Neuron (in vitro differentiated cells): ENCODE data around the gene POMP.
A peak's percentile ranks its signal among the peaks of the same experiment; 100 is the strongest.

Experiments used
- H2AFZ ChIP-seq: one replicate; pipeline ENCODE4 v1.6.1; 2013; ENCODE audit warnings: low read depth, mild to moderate bottlenecking, inconsistent platforms, low read length, moderate library complexity
- H3K27me3 ChIP-seq: one replicate; pipeline ENCODE4 v1.6.1; 2013; ENCODE audit warnings: low read length; ENCODE audit not compliant: insufficient read depth
- H3K36me3 ChIP-seq: one replicate; pipeline ENCODE4 v1.6.1; 2013; ENCODE audit warnings: low read length; ENCODE audit not compliant: insufficient read depth
- H3K4me1 ChIP-seq: one replicate; pipeline ENCODE4 v1.6.1; 2013; ENCODE audit warnings: low read length; ENCODE audit not compliant: insufficient read depth
- H3K4me3 ChIP-seq: 2 replicates; pipeline ENCODE4 v1.5.1; 2013; ENCODE audit warnings: mild to moderate bottlenecking, low read length, moderate library complexity
- H3K9me3 ChIP-seq: one replicate; pipeline ENCODE4 v1.6.1; 2013; ENCODE audit warnings: low read length

Gene POMP

GRCh38 chr13:28658796-28659620 lies at the start of gene POMP:
POMP (plus strand) TSS chr13:28659130; CDS start chr13:28659185, 55 bp downstream.
- Histone ChIP-seq H3K9me3 (no peaks in the 10 kb centered on the region), H3K27me3 (no peaks in the 10 kb centered on the region), H3K4me1 (peaks cover 25% of the 10 kb centered on the region), H3K36me3 (peaks cover 26% of the 10 kb centered on the region), H2AFZ (peak within 1 kb of the TSS; percentile 69), H3K4me3 (peak within 1 kb of the TSS; percentile 81)

- H3K4me1 ChIP-seq, result no peaks in the 10 kb centered on the region
- H3K4me3 ChIP-seq, result no peak overlapping the region
- no peaks in the 10 kb centered on the region for H3K9me3 ChIP-seq
- peaks cover 2% of the 10 kb centered on the region for H3K27me3 ChIP-seq
- H3K36me3 ChIP-seq, result no peaks in the 10 kb centered on the region
- no peak overlapping the region for H2AFZ ChIP-seq
Observed at GRCh38 chr13:28609381-28609780, 49.5 kb upstream of the POMP start.

- H3K4me3 ChIP-seq, result no peak overlapping the region
- no peaks in the 10 kb centered on the region for H3K36me3 ChIP-seq
- no peaks in the 10 kb centered on the region for H3K9me3 ChIP-seq
- H3K4me1 ChIP-seq, result no peaks in the 10 kb centered on the region
- peaks cover 2% of the 10 kb centered on the region for H3K27me3 ChIP-seq
- no peak overlapping the region for H2AFZ ChIP-seq
Observed at GRCh38 chr13:28609926-28610325, 49.0 kb upstream of the POMP start.

GRCh38 chr13:28610996-28611395 lies 47.9 kb upstream of the POMP start:
- no peaks in the 10 kb centered on the region for H3K36me3 ChIP-seq
- H3K27me3 ChIP-seq, result peaks cover 2% of the 10 kb centered on the region
- H2AFZ ChIP-seq, result no peak overlapping the region
- no peaks in the 10 kb centered on the region for H3K9me3 ChIP-seq
- no peak overlapping the region for H3K4me3 ChIP-seq
- no peaks in the 10 kb centered on the region for H3K4me1 ChIP-seq

- H3K27me3 ChIP-seq, result peaks cover 2% of the 10 kb centered on the region
- no peaks in the 10 kb centered on the region for H3K36me3 ChIP-seq
- no peak overlapping the region for H3K4me3 ChIP-seq
- H3K4me1 ChIP-seq, result no peaks in the 10 kb centered on the region
- H2AFZ ChIP-seq, result no peak overlapping the region
- H3K9me3 ChIP-seq, result no peaks in the 10 kb centered on the region
Observed at GRCh38 chr13:28611654-28612131, 47.2 kb upstream of the POMP start.

GRCh38 chr13:28613562-28613961 lies 45.4 kb upstream of the POMP start:
- no peak overlapping the region for H3K4me3 ChIP-seq
- H3K4me1 ChIP-seq, result no peaks in the 10 kb centered on the region
- H3K9me3 ChIP-seq, result no peaks in the 10 kb centered on the region
- H2AFZ ChIP-seq, result no peak overlapping the region
- no peaks in the 10 kb centered on the region for H3K36me3 ChIP-seq
- H3K27me3 ChIP-seq, result no peaks in the 10 kb centered on the region

- Histone ChIP-seq H3K4me3 (no peak overlapping the region), H2AFZ (no peak overlapping the region), H3K27me3 (no peaks in the 10 kb centered on the region), H3K9me3 (no peaks in the 10 kb centered on the region), H3K4me1 (no peaks in the 10 kb centered on the region), H3K36me3 (no peaks in the 10 kb centered on the region)
Observed at GRCh38 chr13:28615916-28616446, 42.9 kb upstream of the POMP start.

GRCh38 chr13:28618230-28618994 lies 40.5 kb upstream of the POMP start:
- no peak overlapping the region for H3K4me3 ChIP-seq
- no peaks in the 10 kb centered on the region for H3K27me3 ChIP-seq
- no peaks in the 10 kb centered on the region for H3K4me1 ChIP-seq
- no peaks in the 10 kb centered on the region for H3K9me3 ChIP-seq
- H2AFZ ChIP-seq, result no peak overlapping the region
- H3K36me3 ChIP-seq, result no peaks in the 10 kb centered on the region

GRCh38 chr13:28620011-28620830 lies 38.7 kb upstream of the POMP start:
- no peaks in the 10 kb centered on the region for H3K9me3 ChIP-seq
- H3K4me3 ChIP-seq, result no peak overlapping the region
- no peaks in the 10 kb centered on the region for H3K27me3 ChIP-seq
- no peaks in the 10 kb centered on the region for H3K4me1 ChIP-seq
- no peak overlapping the region for H2AFZ ChIP-seq
- no peaks in the 10 kb centered on the region for H3K36me3 ChIP-seq

- H3K4me3 ChIP-seq, result no peak overlapping the region
- no peaks in the 10 kb centered on the region for H3K9me3 ChIP-seq
- no peaks in the 10 kb centered on the region for H3K4me1 ChIP-seq
- H3K36me3 ChIP-seq, result no peaks in the 10 kb centered on the region
- no peaks in the 10 kb centered on the region for H3K27me3 ChIP-seq
- no peak overlapping the region for H2AFZ ChIP-seq
Observed at GRCh38 chr13:28621449-28621848, 37.5 kb upstream of the POMP start.

GRCh38 chr13:28622286-28622685 lies 36.6 kb upstream of the POMP start:
- H3K36me3 ChIP-seq, result no peaks in the 10 kb centered on the region
- H3K4me3 ChIP-seq, result no peak overlapping the region
- H3K4me1 ChIP-seq, result no peaks in the 10 kb centered on the region
- no peak overlapping the region for H2AFZ ChIP-seq
- no peaks in the 10 kb centered on the region for H3K27me3 ChIP-seq
- no peaks in the 10 kb centered on the region for H3K9me3 ChIP-seq

GRCh38 chr13:28623782-28624706 lies 34.9 kb upstream of the POMP start:
- Histone ChIP-seq H3K4me1 (no peaks in the 10 kb centered on the region), H3K36me3 (no peaks in the 10 kb centered on the region), H3K27me3 (no peaks in the 10 kb centered on the region), H3K9me3 (no peaks in the 10 kb centered on the region), H2AFZ (no peak overlapping the region), H3K4me3 (no peak overlapping the region)
